Neural cell (in vitro differentiated cells): ENCODE data around the gene MDP1. TPM values are rescaled to one million over a fixed set of nuclear protein-coding genes. Genes with fewer than 3 reads are reported as not detected.
"Not testable (repeated sequence)": the region's sequence is repeated elsewhere in the genome, so short reads cannot be mapped to it uniquely, and the experiment has no call there.

ENCODE experiments used
- H2AFZ ChIP-seq: fragments of 200-600, 300-800 bp; sonication (generic), shearing (Covaris generic); 2 replicates; pipeline ENCODE4 v1.6.0; 2014; ENCODE audit warnings: low read depth, mild to moderate bottlenecking, antibody characterized with exemption, low read length, moderate library complexity
- H3F3A ChIP-seq: fragments of 200-600 bp; shearing (Covaris generic); 2 replicates; pipeline ENCODE4 v1.6.1; 2016; ENCODE audit warnings: mild to moderate bottlenecking, moderate library complexity, mixed read lengths, antibody characterized with exemption, low read length; ENCODE audit not compliant: insufficient read depth, poor library complexity, severe bottlenecking
- H3K27ac ChIP-seq: fragments of 200-600, 300-800 bp; sonication (generic), shearing (Covaris generic); 2 replicates; pipeline ENCODE4 v1.5.1; 2014; ENCODE audit warnings: mild to moderate bottlenecking, low read length, moderate library complexity
- H3K27me3 ChIP-seq: fragments of 300-800, 200-600 bp; sonication (generic), shearing (Covaris generic); 2 replicates; pipeline ENCODE4 v1.6.0; 2014; ENCODE audit warnings: mild to moderate bottlenecking, low read depth, low read length, moderate library complexity; ENCODE audit not compliant: insufficient read depth
- H3K36me3 ChIP-seq: fragments of 300-800, 200-600 bp; sonication (generic), shearing (Covaris generic); 2 replicates; pipeline ENCODE4 v1.5.1; 2014; ENCODE audit warnings: mild to moderate bottlenecking, antibody characterized with exemption, low read length, moderate library complexity; ENCODE audit not compliant: insufficient read depth
- H3K4me2 ChIP-seq: fragments of 300-800, 200-600 bp; sonication (generic), shearing (Covaris generic); 2 replicates; pipeline ENCODE4 v1.6.0; 2014; ENCODE audit warnings: mild to moderate bottlenecking, low read length
- H3K4me3 ChIP-seq: fragments of 300-800, 200-600 bp; sonication (generic), shearing (Covaris generic); 2 replicates; pipeline ENCODE4 v1.5.1; 2014; ENCODE audit warnings: mild to moderate bottlenecking, low read length, moderate library complexity
- H3K79me2 ChIP-seq: fragments of 200-600 bp; shearing (Covaris generic); replicated peaks from 2 replicates; pipeline ENCODE4 v1.6.0; 2014; ENCODE audit warnings: mild to moderate bottlenecking, low read length, moderate library complexity; ENCODE audit not compliant: insufficient read depth
- H3K9ac ChIP-seq: fragments of 300-800, 200-600 bp; sonication (generic), shearing (Covaris generic); 2 replicates; pipeline ENCODE4 v1.6.1; 2016; ENCODE audit warnings: mild to moderate bottlenecking, low read length, mixed read lengths
- H3K9me2 ChIP-seq: fragments of 200-600 bp; shearing (Covaris generic); 2 replicates; pipeline ENCODE4 v1.6.1; 2016; ENCODE audit warnings: mild to moderate bottlenecking, low read length, mixed read lengths; ENCODE audit not compliant: insufficient read depth
- H3K9me3 ChIP-seq: fragments of 200-600, 300-800 bp; sonication (generic), shearing (Covaris generic); 2 replicates; pipeline ENCODE4 v1.6.1; 2016; ENCODE audit warnings: mild to moderate bottlenecking, mixed run types, low read length, moderate library complexity, mixed read lengths
- H4K20me1 ChIP-seq: fragments of 200-600 bp; shearing (Covaris generic); 2 replicates; pipeline ENCODE4 v1.6.1; 2016; ENCODE audit warnings: mild to moderate bottlenecking, mixed run types; ENCODE audit not compliant: insufficient read depth
- EP300 ChIP-seq: fragments of 450-650 bp; conservative IDR thresholded peaks from 2 replicates; pipeline ENCODE4 v1.6.1; 2014; ENCODE audit warnings: antibody characterized with exemption, mild to moderate bottlenecking, moderate library complexity; ENCODE audit not compliant: poor library complexity, severe bottlenecking
- EZH2 ChIP-seq: fragments of 200-600, 300-800 bp; shearing (Covaris generic), sonication (generic); IDR thresholded peaks from 2 replicates; pipeline ENCODE4 v1.6.1; 2014; ENCODE audit warnings: antibody characterized with exemption, low read length, borderline replicate concordance, mild to moderate bottlenecking; ENCODE audit not compliant: insufficient read depth, poor library complexity, severe bottlenecking
- MXI1 ChIP-seq: fragments of 450-650 bp; conservative IDR thresholded peaks from 2 replicates; pipeline ENCODE4 v1.6.1; 2014; ENCODE audit warnings: antibody characterized with exemption, mild to moderate bottlenecking; ENCODE audit not compliant: poor library complexity, severe bottlenecking
- POLR2AphosphoS5 ChIP-seq: IDR thresholded peaks from 2 replicates; pipeline ENCODE4 v1.6.1; 2012
- RAD21 ChIP-seq: fragments of 450-650 bp; conservative IDR thresholded peaks from 2 replicates; pipeline ENCODE4 v1.6.1; 2014; ENCODE audit warnings: antibody characterized with exemption, mild to moderate bottlenecking, moderate library complexity
- SMC3 ChIP-seq: fragments of 450-650 bp; conservative IDR thresholded peaks from 2 replicates; pipeline ENCODE4 v1.6.1; 2014; ENCODE audit warnings: antibody characterized with exemption, mild to moderate bottlenecking, moderate library complexity; ENCODE audit not compliant: poor library complexity
- TAF1 ChIP-seq: IDR thresholded peaks from 2 replicates; pipeline ENCODE4 v1.6.1; 2012; ENCODE audit warnings: low read depth
- polyA plus RNA-seq: library from polyadenylated mRNA; depleted of rRNA; stranded (reverse); fragments of >200 nt; gene quantifications from 2 replicates; pipeline ENCODE4 v1.2.3, GENCODE V29; 2014
- TF ChIP-seq, protein P1 (sequence below): fragments of 450-650 bp; IDR thresholded peaks from 2 replicates; pipeline ENCODE4 v1.5.1; 2014; ENCODE audit warnings: antibody characterized with exemption, mild to moderate bottlenecking, moderate library complexity; ENCODE audit not compliant: poor library complexity, severe bottlenecking
- TF ChIP-seq, protein P2 (sequence below): IDR thresholded peaks from 2 replicates; pipeline ENCODE4 v1.6.1; 2012; ENCODE audit warnings: borderline replicate concordance

Gene MDP1
- polyA plus RNA-seq, 1 donor from 2014 or later = 94.2 TPM

DNA sequence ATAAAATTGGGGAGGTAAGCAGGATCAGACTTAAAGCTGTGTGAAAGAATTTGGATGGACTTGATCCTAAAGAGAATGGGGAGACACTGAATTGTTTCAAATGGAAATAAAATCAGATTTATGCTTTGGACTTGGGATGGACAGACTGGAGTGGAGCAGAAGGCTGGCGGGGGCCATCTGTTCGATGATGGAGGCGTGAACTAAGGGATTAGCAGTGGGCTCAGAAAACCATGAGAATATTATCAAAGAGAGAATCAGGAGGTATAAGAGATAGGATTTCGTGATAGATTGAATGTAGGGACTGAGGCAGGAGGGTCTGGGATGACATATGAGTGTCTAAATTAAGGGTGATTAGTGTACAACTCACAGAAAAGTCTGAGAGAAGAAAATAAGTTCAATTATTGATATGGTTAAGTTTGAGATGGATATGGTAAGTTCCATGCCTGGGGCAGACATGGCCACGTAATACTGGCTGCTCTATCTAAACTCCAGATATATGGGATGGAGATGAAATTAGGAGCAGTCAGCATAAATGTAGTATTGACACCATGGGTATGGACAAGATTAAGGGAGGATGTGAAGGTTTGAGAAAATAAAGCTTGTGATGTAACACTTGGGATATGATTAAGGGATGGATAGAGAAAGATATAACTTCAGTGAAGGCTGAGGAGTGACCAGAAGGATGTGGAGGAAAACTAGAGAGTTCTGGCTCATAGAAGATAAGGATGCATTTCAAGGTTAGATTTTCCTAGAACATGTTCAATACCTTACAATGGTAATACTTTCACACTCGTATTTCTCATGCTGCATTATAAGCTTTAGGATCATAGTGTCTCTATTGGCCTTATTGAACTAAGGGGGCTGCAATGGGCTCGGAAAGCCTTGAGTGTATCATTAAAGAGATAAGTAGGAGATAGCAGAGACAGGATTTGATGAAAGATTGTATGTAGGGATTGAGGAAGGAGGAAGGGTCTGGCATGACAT lies 11.4 kb downstream of the MDP1 start:
- no peaks in the 10 kb centered on the region for H3K9me3 ChIP-seq
- no peaks in the 10 kb centered on the region for H3K9me2 ChIP-seq
- TF ChIP-seq EZH2 = no peak
- TF ChIP-seq SMC3 = no peak
- TF ChIP-seq MXI1 = no peak
- TF ChIP-seq POLR2AphosphoS5 = no peak
- no peak for TF ChIP-seq RAD21
- no peak for TF ChIP-seq EP300
- TF ChIP-seq, protein P1, sequence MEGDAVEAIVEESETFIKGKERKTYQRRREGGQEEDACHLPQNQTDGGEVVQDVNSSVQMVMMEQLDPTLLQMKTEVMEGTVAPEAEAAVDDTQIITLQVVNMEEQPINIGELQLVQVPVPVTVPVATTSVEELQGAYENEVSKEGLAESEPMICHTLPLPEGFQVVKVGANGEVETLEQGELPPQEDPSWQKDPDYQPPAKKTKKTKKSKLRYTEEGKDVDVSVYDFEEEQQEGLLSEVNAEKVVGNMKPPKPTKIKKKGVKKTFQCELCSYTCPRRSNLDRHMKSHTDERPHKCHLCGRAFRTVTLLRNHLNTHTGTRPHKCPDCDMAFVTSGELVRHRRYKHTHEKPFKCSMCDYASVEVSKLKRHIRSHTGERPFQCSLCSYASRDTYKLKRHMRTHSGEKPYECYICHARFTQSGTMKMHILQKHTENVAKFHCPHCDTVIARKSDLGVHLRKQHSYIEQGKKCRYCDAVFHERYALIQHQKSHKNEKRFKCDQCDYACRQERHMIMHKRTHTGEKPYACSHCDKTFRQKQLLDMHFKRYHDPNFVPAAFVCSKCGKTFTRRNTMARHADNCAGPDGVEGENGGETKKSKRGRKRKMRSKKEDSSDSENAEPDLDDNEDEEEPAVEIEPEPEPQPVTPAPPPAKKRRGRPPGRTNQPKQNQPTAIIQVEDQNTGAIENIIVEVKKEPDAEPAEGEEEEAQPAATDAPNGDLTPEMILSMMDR = no peak
- TF ChIP-seq, protein P2, sequence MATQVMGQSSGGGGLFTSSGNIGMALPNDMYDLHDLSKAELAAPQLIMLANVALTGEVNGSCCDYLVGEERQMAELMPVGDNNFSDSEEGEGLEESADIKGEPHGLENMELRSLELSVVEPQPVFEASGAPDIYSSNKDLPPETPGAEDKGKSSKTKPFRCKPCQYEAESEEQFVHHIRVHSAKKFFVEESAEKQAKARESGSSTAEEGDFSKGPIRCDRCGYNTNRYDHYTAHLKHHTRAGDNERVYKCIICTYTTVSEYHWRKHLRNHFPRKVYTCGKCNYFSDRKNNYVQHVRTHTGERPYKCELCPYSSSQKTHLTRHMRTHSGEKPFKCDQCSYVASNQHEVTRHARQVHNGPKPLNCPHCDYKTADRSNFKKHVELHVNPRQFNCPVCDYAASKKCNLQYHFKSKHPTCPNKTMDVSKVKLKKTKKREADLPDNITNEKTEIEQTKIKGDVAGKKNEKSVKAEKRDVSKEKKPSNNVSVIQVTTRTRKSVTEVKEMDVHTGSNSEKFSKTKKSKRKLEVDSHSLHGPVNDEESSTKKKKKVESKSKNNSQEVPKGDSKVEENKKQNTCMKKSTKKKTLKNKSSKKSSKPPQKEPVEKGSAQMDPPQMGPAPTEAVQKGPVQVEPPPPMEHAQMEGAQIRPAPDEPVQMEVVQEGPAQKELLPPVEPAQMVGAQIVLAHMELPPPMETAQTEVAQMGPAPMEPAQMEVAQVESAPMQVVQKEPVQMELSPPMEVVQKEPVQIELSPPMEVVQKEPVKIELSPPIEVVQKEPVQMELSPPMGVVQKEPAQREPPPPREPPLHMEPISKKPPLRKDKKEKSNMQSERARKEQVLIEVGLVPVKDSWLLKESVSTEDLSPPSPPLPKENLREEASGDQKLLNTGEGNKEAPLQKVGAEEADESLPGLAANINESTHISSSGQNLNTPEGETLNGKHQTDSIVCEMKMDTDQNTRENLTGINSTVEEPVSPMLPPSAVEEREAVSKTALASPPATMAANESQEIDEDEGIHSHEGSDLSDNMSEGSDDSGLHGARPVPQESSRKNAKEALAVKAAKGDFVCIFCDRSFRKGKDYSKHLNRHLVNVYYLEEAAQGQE = no peak
- TF ChIP-seq TAF1 = no peak

DNA sequence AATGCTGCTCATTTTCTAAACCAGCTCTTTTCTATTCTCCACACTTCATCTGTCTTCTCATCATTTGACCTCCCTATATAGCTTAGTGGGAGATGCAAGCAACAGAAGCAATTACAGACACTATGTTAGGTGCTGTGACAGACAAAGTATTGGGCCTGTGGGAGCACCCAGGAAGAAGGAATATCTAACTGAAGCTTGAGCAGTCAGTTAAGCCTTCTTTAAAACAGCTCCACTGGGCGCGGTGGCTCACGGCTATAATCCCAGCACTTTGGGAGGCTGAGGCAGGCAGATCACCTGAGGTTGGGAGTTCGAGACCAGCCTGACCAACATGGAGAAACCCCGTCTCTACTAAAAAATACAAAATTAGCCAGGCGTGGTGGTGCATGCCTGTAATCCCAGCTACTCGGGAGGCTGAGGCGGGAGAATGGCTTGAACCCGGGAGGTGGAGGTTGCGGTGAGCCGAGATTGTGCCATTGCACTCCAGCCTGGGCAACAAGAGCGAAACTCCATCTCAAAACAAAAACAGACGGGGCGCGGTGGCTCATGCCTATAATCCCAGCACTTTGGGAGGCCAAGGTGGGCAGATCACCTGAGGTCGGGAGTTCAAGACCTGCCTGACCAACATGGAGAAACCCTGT lies 12.5 kb downstream of the MDP1 start:
- not testable (repeated sequence) for H3F3A ChIP-seq, H3K9ac ChIP-seq, H3K4me2 ChIP-seq

More for the DNA sequence above, 11.4 kb downstream of the MDP1 start:
- H3K4me2 ChIP-seq = no peak overlapping the region
- no peaks in the 10 kb centered on the region for H3K27me3 ChIP-seq
- no peak overlapping the region for H3K27ac ChIP-seq
- H3K79me2 ChIP-seq = no peaks in the 10 kb centered on the region
- no peak overlapping the region for H3K9ac ChIP-seq
- H3K4me3 ChIP-seq = no peak overlapping the region
- no peak overlapping the region for H2AFZ ChIP-seq
- H3F3A ChIP-seq = no peaks in the 10 kb centered on the region
- H4K20me1 ChIP-seq = no peaks in the 10 kb centered on the region
- H3K36me3 ChIP-seq = no peaks in the 10 kb centered on the region

DNA sequence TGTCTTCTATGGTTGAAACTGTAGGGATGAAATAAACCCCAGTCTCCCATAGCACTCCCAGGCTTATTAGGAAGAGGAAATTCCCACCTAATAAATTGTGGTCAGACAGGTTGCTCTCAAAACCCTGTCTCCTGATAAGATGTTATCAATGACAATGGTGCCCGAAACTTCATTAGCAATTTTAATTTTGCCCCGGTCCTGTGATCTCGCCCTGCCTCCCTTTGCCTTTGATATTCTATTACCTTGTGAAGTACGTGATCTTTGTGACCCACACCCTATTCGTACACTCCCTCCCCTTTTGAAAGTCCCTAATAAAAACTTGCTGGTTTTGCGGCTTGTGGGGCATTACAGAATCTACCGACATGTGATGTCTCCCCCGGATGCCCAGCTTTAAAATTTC lies 13.3 kb downstream of the MDP1 start:
- H3K4me3 ChIP-seq, H3K9me2 ChIP-seq, H3K79me2 ChIP-seq, H3K27ac ChIP-seq, H3K4me2 ChIP-seq, H3K9ac ChIP-seq, H2AFZ ChIP-seq, H3F3A ChIP-seq, H3K27me3 ChIP-seq, H3K36me3 ChIP-seq, H4K20me1 ChIP-seq, H3K9me3 ChIP-seq: not testable (repeated sequence)

More for the DNA sequence above, 12.5 kb downstream of the MDP1 start:
- H3K9me3 ChIP-seq, H3K4me3 ChIP-seq, H3K79me2 ChIP-seq, H3K27ac ChIP-seq, H2AFZ ChIP-seq, H3K9me2 ChIP-seq, H3K27me3 ChIP-seq, H4K20me1 ChIP-seq, H3K36me3 ChIP-seq: not testable (repeated sequence)
